HCT116 (cell line): ENCODE results near the gene RYR2. TPM values are rescaled to one million over a fixed set of nuclear protein-coding genes. Genes with fewer than 3 reads are reported as not detected.

Experiments
- ATAC-seq: fragments of 200-7000 bp; cut with Tn5 transposase; 2 replicates; pipeline ENCODE4 v1.9.1; 2020; ENCODE audit warnings: mild to moderate bottlenecking, moderate library complexity
- BruUV-seq: library from RNA; stranded (reverse); fragments of 400-500 nt; replicated peaks from 2 replicates; lab custom pipeline; 2021; lab: Mats Ljungman, UMichigan
- CTCF ChIA-PET: fragments of 300-600 bp; sonication (Branson Sonifier 250); formaldehyde crosslinking; loops from one replicate; lab custom pipeline; 2021; ENCODE audit warnings: antibody characterized with exemption; lab: Charles Lee
- POLR2A ChIA-PET: fragments of 300-600, 350-600 bp; sonication (Branson Sonifier 250); formaldehyde crosslinking; loops from one replicate; lab custom pipeline; 2021; ENCODE audit warnings: antibody characterized with exemption; lab: Charles Lee
- RAD21 ChIA-PET, 2 experiments: fragments of 300-600 bp; sonication (Branson Sonifier 250); formaldehyde crosslinking; loops; one replicate each; lab custom pipeline; 2023; ENCODE audit warnings: low total read pairs in 2 of 2; ENCODE audit not compliant: uncharacterized antibody in 2 of 2, unreplicated experiment in 2 of 2, low non-redundant PET in 1 of 2; lab: Charles Lee
- DNase-seq: peaks from one replicate; pipeline ENCODE4 v3.0.0-alpha.2; 2010; ENCODE audit warnings: low read depth, low spot score
- H2AFZ ChIP-seq: fragments of 200-600 bp; shearing (Covaris generic), sonication (generic); 2 replicates; pipeline ENCODE4 v1.6.1; 2017; ENCODE audit warnings: low read depth, mixed run types, mixed read lengths, antibody characterized with exemption, low read length; ENCODE audit not compliant: poor library complexity, severe bottlenecking
- H3K27ac ChIP-seq: 2 replicates; pipeline ENCODE4 v1.5.1; 2012; ENCODE audit warnings: low read depth, low read length
- H3K27me3 ChIP-seq: fragments of 200-600 bp; sonication (generic); 2 replicates; pipeline ENCODE4 v1.6.1; 2016; ENCODE audit warnings: mixed run types, low read length, mixed read lengths; ENCODE audit not compliant: insufficient read depth
- H3K36me3 ChIP-seq, 2 experiments: fragments of 200-500 bp in 1 of 2; fragments of 200-600 bp in 1 of 2; sonication (Bioruptor generic) in 1 of 2; sonication (generic) in 1 of 2; 2 replicates each; pipeline versions ENCODE4 v1.5.1 to v1.6.1; 2014 to 2016; ENCODE audit warnings: low read length in 2 of 2, inconsistent platforms in 1 of 2, mixed read lengths in 1 of 2, mixed run types in 1 of 2; ENCODE audit not compliant: insufficient read depth in 2 of 2, control insufficient read depth in 1 of 2
- H3K4me1 ChIP-seq, 2 experiments: fragments of 200-600 bp in 1 of 2; sonication (generic) in 1 of 2; 2 replicates each; pipeline versions ENCODE4 v1.5.1 to v1.6.1; 2012 to 2017; ENCODE audit warnings: low read length in 2 of 2, inconsistent platforms in 1 of 2, mild to moderate bottlenecking in 1 of 2, mixed read lengths in 1 of 2, mixed run types in 1 of 2, moderate library complexity in 1 of 2; ENCODE audit not compliant: insufficient read depth in 2 of 2, control insufficient read depth in 1 of 2
- H3K4me2 ChIP-seq: fragments of 200-600 bp; sonication (generic); 2 replicates; pipeline ENCODE4 v1.6.1; 2017; ENCODE audit warnings: mixed run types, low read length, mixed read lengths
- H3K4me3 ChIP-seq, 2 experiments: fragments of 200-600 bp in 1 of 2; sonication (generic) in 1 of 2; replicated peaks in 1 of 2; 2 replicates each; pipeline ENCODE4 v1.5.1; 2011 to 2016; ENCODE audit warnings: low read length in 2 of 2, control low read depth in 1 of 2, low read depth in 1 of 2, mild to moderate bottlenecking in 1 of 2, mixed read lengths in 1 of 2, mixed run types in 1 of 2
- H3K79me2 ChIP-seq: fragments of 200-600 bp; sonication (generic); 2 replicates; pipeline ENCODE4 v1.6.1; 2017; ENCODE audit warnings: mild to moderate bottlenecking, mixed run types, low read length, moderate library complexity, mixed read lengths; ENCODE audit not compliant: insufficient read depth
- H3K9ac ChIP-seq: fragments of 200-600 bp; sonication (generic); 2 replicates; pipeline ENCODE4 v1.6.1; 2016; ENCODE audit warnings: low read length, mixed read lengths
- H3K9me2 ChIP-seq: fragments of 200-600 bp; sonication (generic), shearing (Covaris generic); 2 replicates; pipeline ENCODE4 v1.6.1; 2017; ENCODE audit warnings: mixed run types, mild to moderate bottlenecking, moderate library complexity; ENCODE audit not compliant: insufficient read depth
- H3K9me3 ChIP-seq, 2 experiments: fragments of 200-500 bp in 1 of 2; fragments of 200-600 bp in 1 of 2; sonication (Bioruptor generic) in 1 of 2; sonication (generic) in 1 of 2; 2 replicates each; pipeline ENCODE4 v1.6.1; 2014 to 2017; ENCODE audit warnings: low read length in 2 of 2, mixed read lengths in 2 of 2, inconsistent platforms in 1 of 2, low read depth in 1 of 2, mild to moderate bottlenecking in 1 of 2, mixed run types in 1 of 2, moderate library complexity in 1 of 2; ENCODE audit not compliant: control insufficient read depth in 1 of 2, insufficient read depth in 1 of 2
- H4K20me1 ChIP-seq: fragments of 200-600 bp; sonication (generic), shearing (Covaris generic); 2 replicates; pipeline ENCODE4 v1.6.1; 2017; ENCODE audit warnings: mixed run types, mild to moderate bottlenecking, moderate library complexity; ENCODE audit not compliant: insufficient read depth
- ATF3 ChIP-seq: IDR thresholded peaks from 2 replicates; pipeline ENCODE4 v1.6.1; 2012
- CBX3 ChIP-seq: IDR thresholded peaks from 2 replicates; pipeline ENCODE4 v1.6.1; 2012; ENCODE audit warnings: low read depth
- CEBPB ChIP-seq: IDR thresholded peaks from 2 replicates; pipeline ENCODE4 v1.6.1; 2012; ENCODE audit warnings: low read depth
- CTCF ChIP-seq, 3 experiments: fragments of 200-600 bp in 1 of 3; sonication (generic) in 1 of 3; IDR thresholded peaks in 2 of 3; conservative IDR thresholded peaks in 1 of 3; 2 replicates each; pipeline ENCODE4 v1.5.1; 2012 to 2017; ENCODE audit warnings: low read depth in 2 of 3, low read length in 2 of 3, antibody characterized with exemption in 1 of 3, borderline replicate concordance in 1 of 3, control low read depth in 1 of 3, mild to moderate bottlenecking in 1 of 3, mixed read lengths in 1 of 3, mixed run types in 1 of 3, moderate library complexity in 1 of 3; ENCODE audit not compliant: insufficient read depth in 1 of 3
- EGR1 ChIP-seq: IDR thresholded peaks from 2 replicates; pipeline ENCODE4 v1.6.1; 2012; ENCODE audit warnings: low read depth
- EZH2 ChIP-seq: fragments of 200-600 bp; sonication (generic); IDR thresholded peaks from 2 replicates; pipeline ENCODE4 v1.6.1; 2017; ENCODE audit warnings: antibody characterized with exemption, mixed run types
- EZH2phosphoT487 ChIP-seq: fragments of 200-600 bp; IDR thresholded peaks from 2 replicates; pipeline ENCODE4 v1.6.1; 2018; ENCODE audit warnings: antibody characterized with exemption, borderline replicate concordance
- JUND ChIP-seq: IDR thresholded peaks from 2 replicates; pipeline ENCODE4 v1.6.1; 2012
- MAX ChIP-seq: IDR thresholded peaks from 2 replicates; pipeline ENCODE4 v1.6.1; 2012
- POLR2AphosphoS5 ChIP-seq: IDR thresholded peaks from 2 replicates; pipeline ENCODE4 v1.6.1; 2011; ENCODE audit warnings: mild to moderate bottlenecking, low read depth, low read length, moderate library complexity
- RAD21 ChIP-seq: IDR thresholded peaks from 2 replicates; pipeline ENCODE4 v1.6.1; 2012; ENCODE audit warnings: low read depth, mild to moderate bottlenecking
- REST ChIP-seq: IDR thresholded peaks from 2 replicates; pipeline ENCODE4 v1.6.1; 2012; ENCODE audit warnings: low read depth
- SIN3A ChIP-seq: IDR thresholded peaks from 2 replicates; pipeline ENCODE4 v1.6.1; 2012; ENCODE audit warnings: low read depth
- SP1 ChIP-seq: IDR thresholded peaks from 2 replicates; pipeline ENCODE4 v1.6.1; 2012; ENCODE audit warnings: low read depth
- TCF7L2 ChIP-seq: IDR thresholded peaks from 2 replicates; pipeline ENCODE4 v1.7.0; 2011; ENCODE audit warnings: borderline replicate concordance, inconsistent platforms; ENCODE audit not compliant: insufficient read depth, insufficient read length; ENCODE audit errors: extremely low read depth
- YY1 ChIP-seq: IDR thresholded peaks from 2 replicates; pipeline ENCODE4 v1.6.1; 2011; ENCODE audit warnings: low read length, low read depth, moderate library complexity, mild to moderate bottlenecking; ENCODE audit not compliant: insufficient replicate concordance; ENCODE audit errors: extremely low read depth
- ZBTB33 ChIP-seq: IDR thresholded peaks from 2 replicates; pipeline ENCODE4 v1.6.1; 2011; ENCODE audit warnings: mild to moderate bottlenecking, low read length, moderate library complexity; ENCODE audit not compliant: insufficient replicate concordance; ENCODE audit errors: extremely low read depth
- ZFX ChIP-seq: fragments of 450-650 bp; IDR thresholded peaks from 2 replicates; pipeline ENCODE4 v1.6.1; 2017
- ZNF274 ChIP-seq: fragments of 200-500 bp; sonication (Bioruptor generic); IDR thresholded peaks from 2 replicates; pipeline ENCODE4 v1.6.1; 2014; ENCODE audit warnings: mild to moderate bottlenecking, low read depth, low read length, inconsistent platforms
- intact Hi-C: fragments of 100-400 bp; cut with micrococcal nuclease; formaldehyde crosslinking; loops from 2 replicates; pipeline ENCODE4 v1.10.0; 2022
- total RNA-seq: library from RNA; stranded (reverse); gene quantifications from one replicate; pipeline ENCODE4 v1.2.1, GENCODE V29; 2021; ENCODE audit not compliant: unreplicated experiment

The RYR2 gene
- total RNA-seq, 1 experiment from 2014 or later = 0.02 TPM

GRCh38 chr1:237187842-237188241, 145.9 kb downstream of the RYR2 start (continued):
- no peak for TF ChIP-seq POLR2AphosphoS5
- no peak for TF ChIP-seq JUND

- Histone ChIP-seq H3K27me3 (no peaks in the 10 kb centered on the region), H3K9me3 (no peaks in the 10 kb centered on the region), H3K4me2 (no peak overlapping the region), H3K27ac (no peak overlapping the region), H3K4me3 (no peak overlapping the region), H3K9me2 (no peaks in the 10 kb centered on the region), H3K36me3 (no peaks in the 10 kb centered on the region), H3K9ac (no peak overlapping the region), H2AFZ (no peak overlapping the region), H4K20me1 (no peaks in the 10 kb centered on the region), H3K79me2 (no peaks in the 10 kb centered on the region), H3K4me1 (no peaks in the 10 kb centered on the region)
- intact Hi-C loops = no loop called here
- ChIA-PET CTCF (no interaction called here), POLR2A (no interaction called here), RAD21 (no interaction called here)
- TF ChIP-seq EZH2phosphoT487 (no peak), ZBTB33 (no peak), ZFX (no peak), TCF7L2 (no peak), ZNF274 (no peak), JUND (no peak), SP1 (no peak), CEBPB (no peak), MAX (no peak), EGR1 (no peak), CBX3 (no peak), RAD21 (no peak), EZH2 (no peak), ATF3 (no peak), SIN3A (no peak), REST (no peak), CTCF (IDR thresholded peaks at IDR 0.05 in 2 of 3, conservative IDR thresholded peaks at IDR 0.05 in 1 of 3; ENCODE audit: borderline replicate concordance in 1 of 3, insufficient read depth in 1 of 3, low read depth in 2 of 3, low read length in 2 of 3) (no peak), YY1 (no peak)
- no peak for DNase-seq
- ATAC-seq = no peak
- no TSS peak for BruUV-seq
These were observed 149.4 kb downstream of the RYR2 start for GRCh38 chr1:237191403-237191802.
